Adrenal gland (tissue), 12 donors: ENCODE results near the gene KRT1. TPM values are rescaled to one million over a fixed set of nuclear protein-coding genes. Genes with fewer than 3 reads are reported as not detected.

Source experiments
- DNase-seq, 7 donors: peaks; one replicate each; pipeline ENCODE4 v3.0.0-alpha.2; 2019 to 2020
- H3K27ac ChIP-seq, 5 donors: fragments of 200-600 bp; sonication (generic) in 4 of 5; 1 replicate in 3 of 5; 2 replicates in 2 of 5; pipeline versions ENCODE4 v1.5.1 to v1.8.0; 2016 to 2020; ENCODE audit warnings: mild to moderate bottlenecking in 1 of 5
- H3K27me3 ChIP-seq: fragments of 200-600 bp; 2 replicates; pipeline ENCODE4 v1.8.0; 2021
- H3K36me3 ChIP-seq, 2 donors: fragments of 200-600 bp; replicated peaks in 1 of 2; 1 replicate in 1 of 2; 2 replicates in 1 of 2; pipeline versions ENCODE4 v1.5.1 to v1.8.0; 2018 to 2022
- H3K4me1 ChIP-seq, 2 donors: fragments of 200-600 bp; replicated peaks in 1 of 2; 1 replicate in 1 of 2; 2 replicates in 1 of 2; pipeline versions ENCODE4 v1.5.1 to v1.8.0; 2018 to 2021
- H3K4me3 ChIP-seq, 4 donors: fragments of 200-600 bp; sonication (generic) in 3 of 4; one replicate each; pipeline ENCODE4 v1.5.1; 2016 to 2018
- H3K9me3 ChIP-seq, 3 donors: fragments of 200-600 bp; sonication (generic) in 1 of 3; replicated peaks in 1 of 3; 1 replicate in 2 of 3; 2 replicates in 1 of 3; pipeline versions ENCODE4 v1.5.1 to v1.8.0; 2016 to 2021
- POLR2A ChIP-seq, 2 donors: fragments of 450-650 bp; IDR thresholded peaks; one replicate each; pipeline ENCODE4 v1.6.1; 2017; ENCODE audit warnings: antibody characterized with exemption in 2 of 2, mild to moderate bottlenecking in 2 of 2, moderate library complexity in 1 of 2
- WGBS, 4 donors: extraction: QIAGEN DNeasy Blood & Tissue Kit in 2 of 4; methylation state at CpG; one replicate each; pipeline versions ENCODE4 v1.1.5 to v1.1.7; 2013 to 2017; 5-methylcytosine and 5-hydroxymethylcytosine counted together
- intact Hi-C, 2 donors: fragments of 100-400 bp; cut with DNase I; formaldehyde crosslinking; loops; one replicate each; pipeline versions ENCODE4 v1.14.1 to v1.15.0; 2022 to 2023
- polyA plus RNA-seq, 3 donors: library from polyadenylated mRNA; stranded (reverse); fragments of 200-250 nt in 2 of 3; fragments of 350-450 nt in 1 of 3; fragmentation: Illumina TruSeq in 1 of 3; extraction: RNeasy Lipid Tissue Mini Kit (QIAGEN cat#74804) in 1 of 3; gene quantifications; one replicate each; pipeline ENCODE4 v1.2.3, GENCODE V29; 2013 to 2014
- total RNA-seq, 9 donors: library from RNA; depleted of rRNA in 4 of 9; stranded (reverse); fragments of >200 nt in 4 of 9; fragments of 120-200 nt in 1 of 9; fragmentation: NEBNext Ultra II Directional in 1 of 9; extraction: Animal tissue kit (Norgen Biotek cat#: 25700) in 1 of 9; gene quantifications; one replicate each; pipeline versions ENCODE4 v1.1.0 to v1.2.4, GENCODE V29; 2013 to 2023
- TF ChIP-seq, protein P1 (sequence below), 6 experiments: fragments of 450-650 bp in 4 of 6; fragments of 200-600 bp in 2 of 6; sonication (generic) in 1 of 6; IDR thresholded peaks; 1 replicate in 5 of 6; 2 replicates in 1 of 6; pipeline versions ENCODE4 v1.5.1 to v1.8.0; 2016 to 2021; ENCODE audit warnings: antibody characterized with exemption in 6 of 6, mild to moderate bottlenecking in 2 of 6, moderate library complexity in 1 of 6
- donor health status: healthy with polysubstance abuse.
- donor health status: Bipolar disorder and iron deficiency.
- donor health status: DM: yes; HTN: yes; CAD: no.
- donor health status: DM: no; HTN: no; CAD: no.
- donor health status: DM: no; HTN: no; CAD: no.
- donor health status: DM: yes; HTN: yes; CAD: no.

The KRT1 gene
- total and polyA plus RNA-seq, 12 donors, result 0.08 to 0.67 TPM; not detected in 10

DNA sequence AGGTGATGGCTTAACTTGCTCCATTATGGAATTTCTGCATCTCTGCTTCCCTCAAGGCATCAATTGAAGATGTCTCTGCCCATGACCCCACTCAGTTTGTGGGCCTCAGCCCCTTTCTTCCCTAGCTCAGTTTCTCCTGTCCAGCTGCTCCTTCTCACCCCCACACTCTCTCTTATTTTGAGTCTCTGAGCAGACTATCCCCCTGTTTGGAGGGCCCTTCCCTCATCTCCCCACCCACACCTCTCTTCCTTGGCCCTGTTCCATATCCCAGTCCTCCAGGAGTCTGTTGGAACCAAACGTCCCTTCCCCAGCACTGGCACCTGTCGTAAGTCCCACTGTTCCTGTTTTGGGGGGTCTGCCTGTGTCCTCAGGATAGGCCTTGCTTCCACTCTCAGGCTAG lies 8.3 kb upstream of the KRT1 start:
- intact Hi-C loops, result no loop called here
- 61 to 86% (median 67%) methylated on average over 2 of the region's 2 CpGs for WGBS, 4 donors

DNA sequence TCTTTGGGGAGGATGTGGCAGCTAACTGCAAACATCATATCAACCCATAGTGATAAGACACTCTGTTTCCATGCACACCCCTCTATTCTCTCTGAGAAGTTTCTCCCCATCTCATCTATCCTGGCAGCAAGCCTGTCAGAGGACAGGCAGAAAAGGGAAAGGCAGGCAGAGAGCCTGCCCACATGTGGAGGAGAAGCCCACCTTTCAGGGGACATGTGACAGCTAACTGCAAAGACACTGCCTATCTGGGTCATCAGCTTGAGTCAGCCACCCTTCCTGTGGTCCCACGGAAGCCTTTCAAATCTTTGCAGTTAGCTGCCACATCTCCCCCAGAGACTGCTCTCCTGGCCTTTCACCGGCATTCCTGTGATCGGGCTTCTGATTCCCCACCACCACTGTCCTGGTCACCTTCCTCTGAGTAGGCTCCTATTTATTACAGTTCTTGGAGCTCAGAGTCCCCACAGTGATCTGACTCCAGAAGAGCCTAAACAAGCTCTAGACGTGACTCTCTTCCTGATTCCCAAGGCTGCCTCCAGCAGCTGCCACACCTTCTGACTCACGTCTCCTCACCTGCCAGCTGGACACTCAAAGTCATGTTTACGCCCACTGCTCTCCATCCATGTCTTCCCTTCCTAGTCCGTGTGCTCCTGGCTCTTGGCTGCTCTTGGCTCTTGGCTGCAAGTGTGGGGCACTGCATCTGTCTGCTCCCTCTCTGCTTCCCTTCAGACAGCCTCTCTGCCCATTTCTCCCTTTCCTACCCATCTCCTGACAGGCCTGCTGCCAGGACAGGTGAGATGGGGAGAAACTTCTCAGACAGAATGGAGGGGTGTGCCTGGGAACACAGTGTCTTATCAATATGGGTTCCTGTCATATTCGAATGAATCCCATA lies 7.5 kb upstream of the KRT1 start:
- intact Hi-C loops, result no loop called here
- TF ChIP-seq, protein P1, sequence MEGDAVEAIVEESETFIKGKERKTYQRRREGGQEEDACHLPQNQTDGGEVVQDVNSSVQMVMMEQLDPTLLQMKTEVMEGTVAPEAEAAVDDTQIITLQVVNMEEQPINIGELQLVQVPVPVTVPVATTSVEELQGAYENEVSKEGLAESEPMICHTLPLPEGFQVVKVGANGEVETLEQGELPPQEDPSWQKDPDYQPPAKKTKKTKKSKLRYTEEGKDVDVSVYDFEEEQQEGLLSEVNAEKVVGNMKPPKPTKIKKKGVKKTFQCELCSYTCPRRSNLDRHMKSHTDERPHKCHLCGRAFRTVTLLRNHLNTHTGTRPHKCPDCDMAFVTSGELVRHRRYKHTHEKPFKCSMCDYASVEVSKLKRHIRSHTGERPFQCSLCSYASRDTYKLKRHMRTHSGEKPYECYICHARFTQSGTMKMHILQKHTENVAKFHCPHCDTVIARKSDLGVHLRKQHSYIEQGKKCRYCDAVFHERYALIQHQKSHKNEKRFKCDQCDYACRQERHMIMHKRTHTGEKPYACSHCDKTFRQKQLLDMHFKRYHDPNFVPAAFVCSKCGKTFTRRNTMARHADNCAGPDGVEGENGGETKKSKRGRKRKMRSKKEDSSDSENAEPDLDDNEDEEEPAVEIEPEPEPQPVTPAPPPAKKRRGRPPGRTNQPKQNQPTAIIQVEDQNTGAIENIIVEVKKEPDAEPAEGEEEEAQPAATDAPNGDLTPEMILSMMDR (IDR thresholded peaks at IDR 0.05), result no peak
- no peak for TF ChIP-seq POLR2A (IDR thresholded peaks at IDR 0.05)
- Histone ChIP-seq H3K4me1 (peaks cover 0 to 9% of the 10 kb centered on the region in 2 donors), H3K4me3 (no peak overlapping the region), H3K36me3 (no peaks in the 10 kb centered on the region), H3K27me3 (peaks cover 29% of the 10 kb centered on the region), H3K27ac (no peak overlapping the region), H3K9me3 (no peaks in the 10 kb centered on the region)
- WGBS, 4 donors, result 68 to 77% (median 75%) methylated on average over 8 of the region's 8 CpGs
- DNase-seq, result no peak

More for the DNA sequence above, 8.3 kb upstream of the KRT1 start:
- TF ChIP-seq, protein P1 (IDR thresholded peaks at IDR 0.05), result no peak
- TF ChIP-seq POLR2A (IDR thresholded peaks at IDR 0.05), result no peak
- Histone ChIP-seq H3K4me1 (peaks cover 0 to 9% of the 10 kb centered on the region in 2 donors), H3K4me3 (no peak overlapping the region), H3K36me3 (no peaks in the 10 kb centered on the region), H3K9me3 (no peaks in the 10 kb centered on the region), H3K27me3 (peaks cover 29% of the 10 kb centered on the region), H3K27ac (no peak overlapping the region)
- DNase-seq, result no peak

DNA sequence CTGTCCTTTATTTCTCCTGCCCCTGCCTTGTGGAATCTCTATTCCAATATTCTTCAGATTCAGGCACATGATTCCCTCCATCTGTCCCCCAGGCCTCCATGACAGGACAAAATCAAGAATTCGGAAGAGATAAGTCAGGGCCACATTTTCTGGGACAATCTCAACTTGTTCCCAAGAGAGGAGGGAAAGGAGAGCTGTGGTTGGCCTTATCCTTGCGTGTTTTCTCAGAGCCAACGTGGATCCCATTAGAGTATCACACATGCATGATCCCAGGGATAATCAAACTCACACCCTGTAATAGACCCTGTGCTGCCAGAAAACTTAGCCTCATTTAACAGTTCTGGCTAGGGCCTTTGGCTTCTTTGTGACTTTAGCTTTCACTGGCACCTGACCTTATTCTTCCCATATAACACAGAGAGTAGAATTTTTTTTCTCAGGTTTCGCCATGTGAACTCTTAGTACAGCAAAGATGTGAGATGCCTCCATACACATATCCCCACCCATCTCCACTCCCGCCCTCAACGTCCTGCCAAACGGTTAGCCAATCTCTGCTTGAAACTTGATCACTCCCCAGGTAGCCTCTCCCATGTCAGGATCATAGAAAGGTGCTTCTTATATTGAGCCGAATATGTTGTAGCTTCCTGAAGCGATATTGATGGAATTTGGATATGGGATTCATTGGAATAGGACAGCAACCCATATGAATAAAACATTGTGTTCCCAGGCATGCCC lies 6.7 kb upstream of the KRT1 start:
- H3K4me3 ChIP-seq, result no peak overlapping the region
- no peaks in the 10 kb centered on the region for H3K9me3 ChIP-seq
- DNase-seq, result no peak
- H3K27me3 ChIP-seq, result peaks cover 29% of the 10 kb centered on the region
- no peak for TF ChIP-seq POLR2A (IDR thresholded peaks at IDR 0.05)
- TF ChIP-seq, protein P1 (IDR thresholded peaks at IDR 0.05), result no peak
- 72 to 80% (median 74%) methylated on average over 9 of the region's 9 CpGs for WGBS, 4 donors
- H3K4me1 ChIP-seq, result peaks cover 0 to 9% of the 10 kb centered on the region in 2 donors
- intact Hi-C loops, result no loop called here
- no peaks in the 10 kb centered on the region for H3K36me3 ChIP-seq
- H3K27ac ChIP-seq, result no peak overlapping the region

DNA sequence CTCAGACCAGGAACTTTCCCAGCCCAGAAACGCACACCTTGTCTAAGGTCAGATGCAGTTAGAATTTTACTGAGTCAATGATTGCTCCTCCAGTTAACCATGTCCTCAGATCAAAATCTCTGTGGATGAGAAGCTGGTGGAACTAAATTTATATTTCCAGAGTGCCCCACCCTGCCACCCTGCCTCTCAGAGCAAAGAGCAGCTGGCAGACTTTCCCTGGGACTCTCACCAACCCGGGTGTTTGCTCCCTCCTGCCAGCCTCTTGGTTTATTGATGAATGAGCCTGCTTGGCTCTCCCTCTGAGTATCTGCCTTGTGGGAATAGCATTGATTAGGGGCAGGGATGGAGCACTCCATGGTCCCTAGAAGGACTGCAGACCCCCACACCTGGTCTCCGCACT lies 5.9 kb upstream of the KRT1 start:
- DNase-seq, result no peak
- H3K4me1 ChIP-seq, result peaks cover 0 to 5% of the 10 kb centered on the region in 2 donors
- H3K9me3 ChIP-seq, result no peaks in the 10 kb centered on the region
- H3K36me3 ChIP-seq, result no peaks in the 10 kb centered on the region
- WGBS, 4 donors, result 59 to 75% (median 71%) methylated on average over 3 of the region's 3 CpGs
- intact Hi-C loops, result no loop called here
- peaks cover 29% of the 10 kb centered on the region for H3K27me3 ChIP-seq
- H3K4me3 ChIP-seq, result no peak overlapping the region
- TF ChIP-seq, protein P1 (IDR thresholded peaks at IDR 0.05), result no peak
- no peak for TF ChIP-seq POLR2A (IDR thresholded peaks at IDR 0.05)
- no peak overlapping the region for H3K27ac ChIP-seq
